K562 (cell line): ENCODE data around the gene QKI. TPM values are rescaled to one million over a fixed set of nuclear protein-coding genes. Genes with fewer than 3 reads are reported as not detected.

Experiments used
- ATAC-seq: fragments of 200-7000 bp; cut with Tn5 transposase; 3 replicates; pipeline ENCODE4 v1.9.1; 2020; ENCODE audit warnings: moderate library complexity
- BruUV-seq: library from RNA; stranded (reverse); fragments of 400-500 nt; replicated peaks from 2 replicates; lab custom pipeline; 2021; lab: Mats Ljungman, UMichigan
- CTCF ChIA-PET: fragments of 300-600 bp; formaldehyde crosslinking; extraction: SDS; loops from one replicate; lab custom pipeline; 2021; ENCODE audit warnings: low intra/inter-chr PET ratio; lab: Yijun Ruan, JAX
- POLR2A ChIA-PET: fragments of 300-600, 350-650 bp; sonication (Branson Sonifier 250); formaldehyde crosslinking; extraction: SDS; loops from one replicate; lab custom pipeline; 2021; ENCODE audit warnings: antibody characterized with exemption, inconsistent platforms; lab: Yijun Ruan, JAX
- DNase-seq, 4 experiments: peaks; one replicate each; pipeline versions ENCODE4 v3.0.0 to v3.0.0-alpha.2; 2011 to 2018; ENCODE audit warnings: low spot score in 3 of 4, mixed read lengths in 3 of 4; ENCODE audit errors: extremely low read depth in 1 of 4
- FAIRE-seq: peaks from 2 replicates; lab custom pipeline; 2011; peaks lifted over from hg19 to GRCh38; lab: Jason Lieb, UNC
- H2AFZ ChIP-seq: 2 replicates; pipeline ENCODE4 v1.6.0; 2011; ENCODE audit warnings: low read depth, low read length, control low read depth, inconsistent platforms
- H3K27ac ChIP-seq: fragments of 200-600 bp; 3 replicates; pipeline ENCODE4 v1.8.0; 2011; ENCODE audit warnings: low read depth, mild to moderate bottlenecking, control low read depth, inconsistent platforms, low read length, moderate library complexity, mixed read lengths; ENCODE audit errors: extremely low read depth
- H3K27me3 ChIP-seq, 2 experiments: fragments of 300-600 bp in 1 of 2; 2 replicates in 1 of 2; 3 replicates in 1 of 2; pipeline versions ENCODE4 v1.6.0 to v1.8.0; 2011; ENCODE audit warnings: inconsistent platforms in 2 of 2, low read length in 2 of 2, mild to moderate bottlenecking in 1 of 2, mixed read lengths in 1 of 2, moderate library complexity in 1 of 2; ENCODE audit not compliant: control insufficient read depth in 2 of 2, insufficient read depth in 2 of 2
- H3K36me3 ChIP-seq: fragments of 300-600 bp; 3 replicates; pipeline ENCODE4 v1.8.0; 2011; ENCODE audit warnings: mild to moderate bottlenecking, low read length, inconsistent platforms; ENCODE audit not compliant: control insufficient read depth, insufficient read depth
- H3K4me1 ChIP-seq, 2 experiments: fragments of 200-600 bp in 1 of 2; replicated peaks in 1 of 2; 2 replicates in 1 of 2; 3 replicates in 1 of 2; pipeline versions ENCODE4 v1.5.1 to v1.8.0; 2011; ENCODE audit warnings: inconsistent platforms in 2 of 2, low read length in 2 of 2, mild to moderate bottlenecking in 1 of 2, mixed read lengths in 1 of 2, moderate library complexity in 1 of 2; ENCODE audit not compliant: control insufficient read depth in 2 of 2, insufficient read depth in 2 of 2
- H3K4me2 ChIP-seq: 2 replicates; pipeline ENCODE4 v1.6.1; 2011; ENCODE audit warnings: low read length, control low read depth, inconsistent platforms, mixed read lengths; ENCODE audit not compliant: insufficient read depth
- H3K4me3 ChIP-seq: fragments of 200-600 bp; sonication (generic), shearing (Covaris generic); 2 replicates; pipeline ENCODE4 v1.5.1; 2016; ENCODE audit warnings: control low read depth, inconsistent platforms
- H3K79me2 ChIP-seq: fragments of 200-600 bp; 3 replicates; pipeline ENCODE4 v1.8.0; 2011; ENCODE audit warnings: low read length, inconsistent platforms; ENCODE audit not compliant: control insufficient read depth, insufficient read depth
- H3K9ac ChIP-seq, 2 experiments: 2 replicates each; pipeline versions ENCODE4 v1.6.0 to v1.6.1; 2011; ENCODE audit warnings: low read depth in 2 of 2, low read length in 2 of 2, control low read depth in 1 of 2, inconsistent platforms in 1 of 2, mild to moderate bottlenecking in 1 of 2, mixed read lengths in 1 of 2; ENCODE audit not compliant: insufficient read depth in 1 of 2
- H3K9me1 ChIP-seq: one replicate; pipeline ENCODE4 v1.6.0; 2011; ENCODE audit warnings: inconsistent platforms, mild to moderate bottlenecking, low read length, moderate library complexity; ENCODE audit not compliant: control insufficient read depth, insufficient read depth
- H3K9me3 ChIP-seq: replicated peaks from 2 replicates; pipeline ENCODE4 v1.5.1; 2011; ENCODE audit warnings: low read depth, low read length, inconsistent platforms; ENCODE audit not compliant: control insufficient read depth, insufficient read depth
- H4K20me1 ChIP-seq: replicated peaks from 2 replicates; pipeline ENCODE4 v1.6.1; 2011; ENCODE audit warnings: low read length, inconsistent platforms, mixed read lengths; ENCODE audit not compliant: control insufficient read depth, insufficient read depth
- ARID3A ChIP-seq: IDR thresholded peaks from 2 replicates; pipeline ENCODE4 v1.6.1; 2012; ENCODE audit warnings: low read depth, low read length, improper control_type of control experiment, borderline replicate concordance
- CREB5 ChIP-seq: fragments of 250-450 bp; sonication (Bioruptor Pico); IDR thresholded peaks from 2 replicates; pipeline ENCODE4 v1.5.0; 2020; ENCODE audit warnings: mild to moderate bottlenecking
- CREM ChIP-seq: IDR thresholded peaks from 2 replicates; pipeline ENCODE4 v1.6.1; 2014; ENCODE audit warnings: antibody characterized with exemption, low read depth
- ELF2 ChIP-seq: fragments of 250-450 bp; sonication (Bioruptor Pico); IDR thresholded peaks from 2 replicates; pipeline ENCODE4 v1.5.0; 2021; ENCODE audit warnings: mild to moderate bottlenecking
- EP400 ChIP-seq: fragments of 450-650 bp; IDR thresholded peaks from 2 replicates; pipeline ENCODE4 v1.6.1; 2017; ENCODE audit warnings: antibody characterized with exemption, mild to moderate bottlenecking, moderate library complexity
- LCOR ChIP-seq: sonication (generic); formaldehyde crosslinking; IDR thresholded peaks from 2 replicates; pipeline ENCODE4 v1.8.0; 2022; ENCODE audit warnings: mild to moderate bottlenecking, missing genetic modification reagents
- TEAD4 ChIP-seq, 2 experiments: sonication (generic) in 1 of 2; formaldehyde crosslinking in 1 of 2; IDR thresholded peaks; 2 replicates each; pipeline versions ENCODE4 v1.6.1 to v1.8.0; 2012 to 2022; ENCODE audit warnings: borderline replicate concordance in 1 of 2, inconsistent platforms in 1 of 2, low read length in 1 of 2, mild to moderate bottlenecking in 1 of 2, missing genetic modification reagents in 1 of 2
- THRA ChIP-seq: fragments of 450-650 bp; IDR thresholded peaks from 2 replicates; pipeline ENCODE4 v1.6.1; 2017; ENCODE audit warnings: mild to moderate bottlenecking, moderate library complexity
- ZFP91 ChIP-seq: sonication (generic); formaldehyde crosslinking; IDR thresholded peaks from 2 replicates; pipeline ENCODE4 v1.8.0; 2022; ENCODE audit warnings: mild to moderate bottlenecking, missing genetic modification reagents
- ZFX ChIP-seq: sonication (generic); formaldehyde crosslinking; IDR thresholded peaks from 2 replicates; pipeline ENCODE4 v1.8.0; 2022; ENCODE audit warnings: mild to moderate bottlenecking, missing genetic modification reagents, moderate library complexity
- ZNF280B ChIP-seq: fragments of 250-450 bp; sonication (Bioruptor Pico); IDR thresholded peaks from 2 replicates; pipeline ENCODE4 v1.5.1; 2021; ENCODE audit warnings: mild to moderate bottlenecking
- WGBS: fragments of 100-300 bp; shearing (Covaris generic); methylation state at CpG from one replicate; pipeline ENCODE4 v1.1.6; 2016; ENCODE audit warnings: low coverage, mixed read lengths; ENCODE audit not compliant: insufficient coverage; ENCODE audit errors: missing lambda C conversion rate; 5-methylcytosine and 5-hydroxymethylcytosine counted together
- in situ Hi-C: fragments of 300-500 bp; cut with MboI; formaldehyde crosslinking; loops from 4 replicates; pipeline ENCODE4 v1.15.0; 2018; ENCODE audit warnings: inconsistent platforms, mixed read lengths
- intact Hi-C: fragments of 100-400 bp; cut with micrococcal nuclease; formaldehyde crosslinking; loops from 2 replicates; pipeline ENCODE4 v1.14.2; 2022
- polyA plus RNA-seq, 8 experiments: library from polyadenylated mRNA; depleted of rRNA in 4 of 8; stranded (reverse) in 5 of 8; unstranded in 3 of 8; fragments of >200 nt; fragmentation: Nextera tagmentation in 2 of 8; fragmentation: Illumina TruSeq in 1 of 8; extraction: Ambion mirVana in 2 of 8; extraction: Trizol in 1 of 8; gene quantifications; 2 replicates each; pipeline versions ENCODE4 v1.2.1 to v1.2.3, GENCODE V29; 2011 to 2014; ENCODE audit warnings: inconsistent platforms in 1 of 8, missing spikeins in 1 of 8
- total RNA-seq, 7 experiments: library from RNA; depleted of rRNA in 6 of 7; stranded (reverse); fragments of >200 nt in 6 of 7; fragmentation: Illumina TruSeq in 2 of 7; extraction: Trizol in 2 of 7; gene quantifications; 2 replicates each; pipeline versions ENCODE4 v1.2.1 to v1.2.3, GENCODE V29; 2011 to 2021; ENCODE audit warnings: low replicate concordance in 1 of 7

QKI gene
- total and polyA plus RNA-seq, 9 of the 15 experiments (the other 6 are each of a cell fraction or from before 2014, with no cell fraction given) = 20.4 to 215 (median 123) TPM

- CTCF ChIA-PET = interaction anchor here (0.7 to 1.1 kb wide), 3 partner anchors 74 to 540 kb away, joined by 3 to 4 read pairs (median 4); no protein-coding TSS in a partner anchor
- 1% methylated on average over 11 of the region's 11 CpGs for WGBS
- BruUV-seq = TSS peak; percentile 48
- ATAC-seq = peak; percentile 16
- Histone ChIP-seq H3K9me1 (no peaks in the 10 kb centered on the region), H3K9me3 (no peaks in the 10 kb centered on the region), H3K27ac (peak overlapping the region; percentile 93), H4K20me1 (no peaks in the 10 kb centered on the region; the same call in none of the 2 replicates), H3K4me3 (peak overlapping the region; percentile 87), H3K36me3 (no peaks in the 10 kb centered on the region; the same call in 2 of the 3 replicates), H3K4me1 (peaks cover 13% of the 10 kb centered on the region in 2 experiments), H3K4me2 (peak overlapping the region; percentile 96), H3K79me2 (peaks cover 83% of the 10 kb centered on the region), H2AFZ (no peak overlapping the region), H3K9ac (peak overlapping the region; percentile 6 to 93; a peak in 2 of 4 replicates), H3K27me3 (no peaks in the 10 kb centered on the region)
- intact Hi-C loops (loop anchor here (1.0 to 5.0 kb wide), 8 partner anchors 138 to 1511 kb away; no protein-coding TSS in a partner anchor), in situ Hi-C loops (no loop called here)
- POLR2A ChIA-PET = interaction anchor here (0.6 to 1.8 kb wide), 4 partner anchors 10 to 326 kb away, joined by 3 to 7 read pairs (median 4); no protein-coding TSS in a partner anchor
- DNase-seq = peak in 2 of 4 experiments; percentile 34 to 79
- FAIRE-seq = peak; percentile 44
- TF ChIP-seq ZNF280B (CRISPR knock-in tag) (no peak), ARID3A (0 out of 2 replicates have a peak, but pooled peaks have one; percentile 66), ZFX (CRISPR knock-in tag) (no peak), LCOR (CRISPR knock-in tag) (0 out of 2 replicates have a peak, but pooled peaks have one; percentile 31), EP400 (0 out of 2 replicates have a peak, but pooled peaks have one; percentile 37), CREB5 (CRISPR knock-in tag) (no peak), ZFP91 (no peak), ELF2 (peak; percentile 70; the same call in 1 of the 2 replicates), CREM (peak; percentile 24; the same call in 1 of the 2 replicates), THRA (no peak), TEAD4 (IDR thresholded peaks at IDR 0.05; ENCODE audit: low read length) (peak; percentile 73), TEAD4 (CRISPR knock-in tag; IDR thresholded peaks at IDR 0.05; ENCODE audit: borderline replicate concordance) (no peak)
Measured at GRCh38 chr6:163416557-163417253, 2.2 kb downstream of the QKI start.
